HS-5 (cell line): ENCODE measurements around the gene ACP3.

Experiments
- DNase-seq: peaks from one replicate; pipeline ENCODE4 v3.0.0-alpha.2; 2012; ENCODE audit warnings: low read depth

ACP3 gene

GRCh38 chr3:132407025-132407424 is 89.8 kb downstream of the ACP3 start:
- DNase-seq: no peak
